Neuronal stem cell (in vitro differentiated cells): ENCODE results near the gene ZNF547.
A peak's percentile ranks its signal among the peaks of the same experiment; 100 is the strongest.

Experiments used
- DNase-seq: peaks from one replicate; pipeline ENCODE4 v3.0.0-alpha.2; 2013; ENCODE audit warnings: low spot score
- H2AFZ ChIP-seq: one replicate; pipeline ENCODE4 v1.6.1; 2013; ENCODE audit warnings: mild to moderate bottlenecking, low read length, inconsistent platforms
- H2AK5ac ChIP-seq: 2 replicates; pipeline ENCODE4 v1.6.1; 2013; ENCODE audit warnings: low read depth, mild to moderate bottlenecking, inconsistent platforms, low read length, moderate library complexity, mixed read lengths
- H2BK120ac ChIP-seq: 2 replicates; pipeline ENCODE4 v1.6.1; 2013; ENCODE audit warnings: low read depth, mild to moderate bottlenecking, inconsistent platforms, low read length, moderate library complexity, mixed read lengths
- H2BK12ac ChIP-seq: one replicate; pipeline ENCODE4 v1.6.1; 2013; ENCODE audit warnings: low read length, inconsistent platforms
- H2BK15ac ChIP-seq: 2 replicates; pipeline ENCODE4 v1.6.1; 2013; ENCODE audit warnings: mild to moderate bottlenecking, low read length, inconsistent platforms, mixed read lengths
- H2BK5ac ChIP-seq: one replicate; pipeline ENCODE4 v1.6.1; 2013; ENCODE audit warnings: inconsistent platforms, mild to moderate bottlenecking, low read length, moderate library complexity
- H3K14ac ChIP-seq: one replicate; pipeline ENCODE4 v1.6.1; 2013; ENCODE audit warnings: low read length, inconsistent platforms
- H3K18ac ChIP-seq: 2 replicates; pipeline ENCODE4 v1.6.1; 2013; ENCODE audit warnings: low read length, inconsistent platforms
- H3K23ac ChIP-seq: 2 replicates; pipeline ENCODE4 v1.6.1; 2013; ENCODE audit warnings: low read depth, mild to moderate bottlenecking, mixed read lengths, low read length, inconsistent platforms; ENCODE audit not compliant: poor library complexity
- H3K27ac ChIP-seq: replicated peaks from 3 replicates; pipeline ENCODE4 v1.5.1; 2013; ENCODE audit warnings: low read length, inconsistent platforms
- H3K27me3 ChIP-seq, 3 experiments: 2 replicates each; pipeline ENCODE4 v1.6.1; 2013; ENCODE audit warnings: low read length in 3 of 3, mild to moderate bottlenecking in 2 of 3, inconsistent platforms in 1 of 3, low read depth in 1 of 3, mixed read lengths in 1 of 3, moderate library complexity in 1 of 3; ENCODE audit not compliant: control insufficient read depth in 3 of 3, insufficient read depth in 3 of 3
- H3K36me3 ChIP-seq, 2 donors: replicated peaks in 1 of 2; 2 replicates each; pipeline ENCODE4 v1.6.1; 2013; ENCODE audit warnings: low read length in 2 of 2; ENCODE audit not compliant: control insufficient read depth in 2 of 2, insufficient read depth in 2 of 2
- H3K4ac ChIP-seq: 2 replicates; pipeline ENCODE4 v1.6.1; 2013; ENCODE audit warnings: inconsistent platforms, mild to moderate bottlenecking, low read length, moderate library complexity
- H3K4me1 ChIP-seq, 2 donors: 1 replicate in 1 of 2; 2 replicates in 1 of 2; pipeline ENCODE4 v1.6.1; 2013; ENCODE audit warnings: low read length in 2 of 2, low read depth in 1 of 2; ENCODE audit not compliant: control insufficient read depth in 2 of 2, insufficient read depth in 1 of 2
- H3K4me2 ChIP-seq: one replicate; pipeline ENCODE4 v1.6.1; 2013; ENCODE audit warnings: mild to moderate bottlenecking, low read length, inconsistent platforms; ENCODE audit not compliant: insufficient read depth, poor library complexity, severe bottlenecking
- H3K4me3 ChIP-seq, 2 donors: 2 replicates each; pipeline ENCODE4 v1.5.1; 2013; ENCODE audit warnings: low read length in 2 of 2, mild to moderate bottlenecking in 2 of 2, inconsistent platforms in 1 of 2, moderate library complexity in 1 of 2
- H3K79me1 ChIP-seq: one replicate; pipeline ENCODE4 v1.6.1; 2013; ENCODE audit warnings: low read depth, mild to moderate bottlenecking, inconsistent platforms, low read length, moderate library complexity
- H3K9ac ChIP-seq: one replicate; pipeline ENCODE4 v1.6.1; 2013; ENCODE audit warnings: mild to moderate bottlenecking, low read depth, low read length, inconsistent platforms; ENCODE audit not compliant: poor library complexity
- H3K9me3 ChIP-seq, 2 donors: replicated peaks in 1 of 2; 2 replicates each; pipeline versions ENCODE3 to v1.6.1; 2013; ENCODE audit warnings: low read length in 2 of 2, mild to moderate bottlenecking in 2 of 2, inconsistent platforms in 1 of 2, low read depth in 1 of 2, mixed read lengths in 1 of 2, moderate library complexity in 1 of 2; ENCODE audit not compliant: control insufficient read depth in 2 of 2, insufficient read depth in 1 of 2
- H4K8ac ChIP-seq: one replicate; pipeline ENCODE4 v1.6.1; 2013; ENCODE audit warnings: low read depth, mild to moderate bottlenecking, inconsistent platforms, low read length, moderate library complexity
- H4K91ac ChIP-seq: one replicate; pipeline ENCODE4 v1.6.1; 2013; ENCODE audit warnings: low read length, low read depth, mild to moderate bottlenecking, inconsistent platforms; ENCODE audit not compliant: poor library complexity
- WGBS, 2 donors: extraction: QIAGEN DNeasy Blood & Tissue Kit; methylation state at CpG; one replicate each; pipeline ENCODE4 v1.1.7; 2013; ENCODE audit warnings: missing lambda C conversion rate in 2 of 2, mixed read lengths in 1 of 2; ENCODE audit not compliant: insufficient read length in 2 of 2, insufficient replicate concordance in 1 of 2; ENCODE audit errors: extremely low coverage in 2 of 2; 5-methylcytosine and 5-hydroxymethylcytosine counted together

ZNF547 gene

DNA sequence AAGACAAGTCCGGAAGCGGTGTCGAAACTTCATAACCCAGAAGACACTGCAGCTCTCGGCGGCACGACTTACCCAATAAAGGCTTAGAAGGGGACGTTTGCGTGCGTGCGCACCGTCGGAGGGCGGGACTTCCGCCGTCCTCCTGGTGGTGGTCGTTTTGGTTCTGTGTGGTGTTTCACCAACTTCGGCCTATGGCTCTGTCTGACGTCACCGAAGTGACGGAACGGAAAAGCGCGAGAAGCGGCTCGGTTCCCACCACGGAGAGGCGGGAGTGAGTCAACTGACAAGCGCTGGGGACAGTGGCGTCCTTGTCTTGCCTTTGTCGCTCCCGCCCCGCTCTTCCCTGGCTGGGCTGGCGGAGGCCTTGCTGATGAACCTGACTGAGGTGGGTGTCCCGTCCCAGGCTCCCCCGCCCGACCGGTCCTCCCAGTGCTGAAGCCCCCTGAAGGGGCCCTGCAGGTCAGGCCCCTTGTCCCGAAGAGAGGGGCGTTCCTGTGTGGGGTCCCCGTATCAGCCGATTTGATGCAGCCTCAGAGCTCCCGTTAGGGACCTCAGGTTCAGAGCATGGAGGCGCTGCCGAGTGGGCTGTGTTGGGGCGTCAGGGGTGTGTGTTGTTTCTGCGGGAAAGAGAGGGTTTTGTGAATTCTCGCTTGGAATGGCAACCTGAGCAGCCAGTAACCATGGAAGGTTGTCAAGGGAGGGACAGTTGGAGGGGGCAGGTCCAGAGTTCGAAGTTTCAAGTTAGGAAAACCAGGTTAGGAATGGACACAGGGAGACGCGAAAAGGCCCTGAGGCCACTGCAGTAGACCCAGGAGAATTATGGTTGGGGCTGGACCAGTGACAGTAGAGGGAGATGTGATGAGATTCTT lies 26.6 kb downstream of the ZNF547 start, which contains the start of gene ZNF548:
TSS of gene ZNF548 (plus strand) at position 125 of the 869 bp plus-strand sequence. CDS start at position 371, 246 bp downstream.
- Histone ChIP-seq H2BK5ac (peak within 1 kb of the TSS; percentile 76), H3K18ac (peak within 1 kb of the TSS; percentile 95), H2AFZ (peak within 1 kb of the TSS; percentile 91), H2BK120ac (no peak within 1 kb of the TSS), H2AK5ac (peak within 1 kb of the TSS; percentile 41), H3K23ac (peak within 1 kb of the TSS; percentile 23), H4K91ac (no peak within 1 kb of the TSS), H3K79me1 (peaks cover 3% of the 10 kb centered on the region), H3K27ac (peak within 1 kb of the TSS; percentile 84), H2BK12ac (peak within 1 kb of the TSS; percentile 42), H3K4ac (no peak within 1 kb of the TSS), H2BK15ac (no peak within 1 kb of the TSS), H3K4me1 (peaks cover 3 to 6% of the 10 kb centered on the region in 2 donors), H3K9ac (peak within 1 kb of the TSS; percentile 82), H4K8ac (no peak within 1 kb of the TSS), H3K14ac (no peak within 1 kb of the TSS), H3K9me3 (peaks cover 0 to 3% of the 10 kb centered on the region in 2 donors), H3K4me3 (peak within 1 kb of the TSS; percentile 65 to 82), H3K36me3 (peaks cover 7 to 23% of the 10 kb centered on the region in 2 donors), H3K27me3 (no peaks in the 10 kb centered on the region), H3K4me2 (peak within 1 kb of the TSS; percentile 62)
- DNase-seq: peak; percentile 99
- WGBS, 2 donors: no CpG with 5 or more reads among the region's 50 CpGs

GRCh38 chr19:57395710-57396109 lies 32.4 kb downstream of the ZNF547 start:
- H3K4ac ChIP-seq: no peak overlapping the region
- no peak overlapping the region for H2BK5ac ChIP-seq
- H3K18ac ChIP-seq: no peak overlapping the region
- H4K91ac ChIP-seq: no peak overlapping the region
- H3K27ac ChIP-seq: no peak overlapping the region
- no peak overlapping the region for H2AK5ac ChIP-seq
- H3K4me1 ChIP-seq: peaks cover 0 to 6% of the 10 kb centered on the region in 2 donors
- peaks cover 32 to 75% of the 10 kb centered on the region in 2 donors for H3K36me3 ChIP-seq
- no peak overlapping the region for H3K4me3 ChIP-seq
- H4K8ac ChIP-seq: no peak overlapping the region
- no peak for DNase-seq
- WGBS, 2 donors: no CpG with 5 or more reads among the region's 5 CpGs
- no peak overlapping the region for H2AFZ ChIP-seq
- no peak overlapping the region for H3K14ac ChIP-seq
- H2BK12ac ChIP-seq: no peak overlapping the region
- no peak overlapping the region for H2BK15ac ChIP-seq
- no peak overlapping the region for H3K23ac ChIP-seq
- H3K4me2 ChIP-seq: no peak overlapping the region
- H2BK120ac ChIP-seq: no peak overlapping the region
- H3K9ac ChIP-seq: no peak overlapping the region
- H3K27me3 ChIP-seq: no peaks in the 10 kb centered on the region
- peaks cover 2 to 33% of the 10 kb centered on the region in 2 donors for H3K9me3 ChIP-seq
- H3K79me1 ChIP-seq: peaks cover 3% of the 10 kb centered on the region

DNA sequence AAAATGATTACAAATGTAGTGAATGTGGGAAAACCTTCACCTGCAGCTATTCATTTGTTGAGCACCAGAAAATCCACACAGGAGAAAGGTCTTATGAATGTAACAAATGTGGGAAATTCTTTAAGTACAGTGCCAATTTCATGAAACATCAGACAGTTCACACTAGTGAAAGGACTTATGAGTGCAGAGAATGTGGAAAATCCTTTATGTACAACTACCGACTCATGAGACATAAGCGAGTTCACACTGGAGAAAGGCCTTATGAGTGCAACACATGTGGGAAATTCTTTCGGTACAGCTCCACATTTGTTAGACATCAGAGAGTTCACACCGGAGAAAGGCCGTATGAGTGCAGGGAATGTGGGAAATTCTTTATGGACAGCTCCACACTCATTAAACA lies 35.5 kb downstream of the ZNF547 start:
- no CpG with 5 or more reads among the region's 5 CpGs for WGBS, 2 donors
- no peak for DNase-seq
- no peaks in the 10 kb centered on the region for H3K4me1 ChIP-seq
- H3K18ac ChIP-seq: no peak overlapping the region
- no peak overlapping the region for H3K4me3 ChIP-seq
- H3K14ac ChIP-seq: no peak overlapping the region
- no peak overlapping the region for H3K23ac ChIP-seq
- no peaks in the 10 kb centered on the region for H3K27me3 ChIP-seq
- no peak overlapping the region for H2AK5ac ChIP-seq
- no peak overlapping the region for H3K4me2 ChIP-seq
- no peak overlapping the region for H3K9ac ChIP-seq
- H3K36me3 ChIP-seq: peaks cover 30 to 83% of the 10 kb centered on the region in 2 donors
- no peaks in the 10 kb centered on the region for H3K79me1 ChIP-seq
- no peak overlapping the region for H2AFZ ChIP-seq
- H4K8ac ChIP-seq: no peak overlapping the region
- H2BK15ac ChIP-seq: no peak overlapping the region
- H3K9me3 ChIP-seq: peaks cover 2 to 52% of the 10 kb centered on the region in 2 donors
- H4K91ac ChIP-seq: no peak overlapping the region
- H2BK5ac ChIP-seq: no peak overlapping the region
- H3K27ac ChIP-seq: no peak overlapping the region
- no peak overlapping the region for H2BK12ac ChIP-seq
- no peak overlapping the region for H2BK120ac ChIP-seq
- H3K4ac ChIP-seq: no peak overlapping the region

DNA sequence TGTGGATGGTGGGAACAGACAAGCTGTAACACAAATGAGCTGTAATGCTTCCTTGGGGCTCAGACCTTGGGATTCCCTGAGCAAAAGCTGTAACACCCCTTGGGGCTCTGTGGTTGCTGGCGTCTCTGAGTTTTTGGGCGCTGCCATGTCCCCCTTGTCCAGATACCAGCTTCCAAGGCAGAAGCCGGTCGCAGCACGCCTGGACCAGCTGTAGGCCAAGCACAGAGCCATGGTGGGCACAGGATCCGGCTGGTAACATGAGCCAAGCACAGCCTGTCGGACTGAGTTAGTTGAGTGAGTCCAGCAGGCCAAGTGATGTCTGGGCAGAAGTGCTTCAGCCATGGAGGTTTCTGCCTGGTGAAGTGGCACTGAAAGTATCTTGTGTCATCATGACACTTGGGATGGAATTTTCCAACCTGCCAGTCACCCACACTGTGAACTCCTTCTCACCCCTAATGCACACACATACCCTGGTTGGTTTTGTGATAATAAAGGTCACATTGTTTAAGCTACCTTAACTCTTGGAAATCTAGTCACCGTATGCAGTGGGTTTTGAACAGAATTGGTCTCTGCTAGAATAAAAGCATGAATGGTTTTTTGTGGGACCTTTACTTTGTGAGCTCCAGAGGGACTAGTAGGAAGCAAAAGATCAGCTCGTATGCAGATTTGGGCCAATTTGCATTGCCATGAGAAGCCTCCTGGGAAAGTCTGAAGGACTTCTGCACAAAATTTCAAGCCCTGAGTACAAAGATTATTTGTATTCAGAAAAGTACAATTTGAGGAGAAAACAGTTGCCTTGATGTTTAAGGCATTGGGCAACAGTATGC lies 40.6 kb downstream of the ZNF547 start:
- Histone ChIP-seq H3K36me3 (peaks cover 6 to 38% of the 10 kb centered on the region in 2 donors), H2BK120ac (no peak overlapping the region), H3K14ac (no peak overlapping the region), H3K79me1 (no peaks in the 10 kb centered on the region), H3K4me1 (no peaks in the 10 kb centered on the region), H3K18ac (no peak overlapping the region), H2AK5ac (no peak overlapping the region), H3K4me2 (no peak overlapping the region), H2BK12ac (no peak overlapping the region), H4K91ac (no peak overlapping the region), H3K23ac (no peak overlapping the region), H3K4me3 (no peak overlapping the region), H4K8ac (no peak overlapping the region), H3K9ac (no peak overlapping the region), H2BK15ac (no peak overlapping the region), H3K9me3 (peaks cover 0 to 35% of the 10 kb centered on the region in 2 donors), H3K27ac (no peak overlapping the region), H2AFZ (no peak overlapping the region), H2BK5ac (no peak overlapping the region), H3K4ac (no peak overlapping the region), H3K27me3 (no peaks in the 10 kb centered on the region)
- WGBS, 2 donors: no CpG with 5 or more reads among the region's 9 CpGs
- no peak for DNase-seq
